C4-2B (cell line): ENCODE data around the gene UBA3.

Experiments used
- CTCF ChIP-seq: fragments of 450-650 bp; conservative IDR thresholded peaks from 2 replicates; pipeline ENCODE4 v1.5.1; 2017; ENCODE audit warnings: mild to moderate bottlenecking
- ZFX ChIP-seq: fragments of 450-650 bp; IDR thresholded peaks from 2 replicates; pipeline ENCODE4 v1.6.1; 2017

GRCh38 chr3:69088063-69088462 lies 7.9 kb upstream of the UBA3 start:
- TF ChIP-seq CTCF (no peak), ZFX (no peak)
